HCT116 (cell line): ENCODE measurements around the gene CATSPER4.

Source experiments
- ATF3 ChIP-seq: IDR thresholded peaks from 2 replicates; pipeline ENCODE4 v1.6.1; 2012
- CEBPB ChIP-seq: IDR thresholded peaks from 2 replicates; pipeline ENCODE4 v1.6.1; 2012; ENCODE audit warnings: low read depth
- CTCF ChIP-seq, 3 experiments: fragments of 200-600 bp in 1 of 3; sonication (generic) in 1 of 3; IDR thresholded peaks in 2 of 3; conservative IDR thresholded peaks in 1 of 3; 2 replicates each; pipeline ENCODE4 v1.5.1; 2012 to 2017; ENCODE audit warnings: low read depth in 2 of 3, low read length in 2 of 3, antibody characterized with exemption in 1 of 3, borderline replicate concordance in 1 of 3, control low read depth in 1 of 3, mild to moderate bottlenecking in 1 of 3, mixed read lengths in 1 of 3, mixed run types in 1 of 3, moderate library complexity in 1 of 3; ENCODE audit not compliant: insufficient read depth in 1 of 3
- EZH2 ChIP-seq: fragments of 200-600 bp; sonication (generic); IDR thresholded peaks from 2 replicates; pipeline ENCODE4 v1.6.1; 2017; ENCODE audit warnings: antibody characterized with exemption, mixed run types
- EZH2phosphoT487 ChIP-seq: fragments of 200-600 bp; IDR thresholded peaks from 2 replicates; pipeline ENCODE4 v1.6.1; 2018; ENCODE audit warnings: antibody characterized with exemption, borderline replicate concordance
- JUND ChIP-seq: IDR thresholded peaks from 2 replicates; pipeline ENCODE4 v1.6.1; 2012
- POLR2A ChIP-seq: IDR thresholded peaks from 2 replicates; pipeline ENCODE4 v1.7.0; 2011; ENCODE audit warnings: borderline replicate concordance; ENCODE audit not compliant: insufficient read depth, insufficient read length; ENCODE audit errors: extremely low read depth
- POLR2AphosphoS5 ChIP-seq: IDR thresholded peaks from 2 replicates; pipeline ENCODE4 v1.6.1; 2011; ENCODE audit warnings: mild to moderate bottlenecking, low read depth, low read length, moderate library complexity
- SIN3A ChIP-seq: IDR thresholded peaks from 2 replicates; pipeline ENCODE4 v1.6.1; 2012; ENCODE audit warnings: low read depth
- YY1 ChIP-seq: IDR thresholded peaks from 2 replicates; pipeline ENCODE4 v1.6.1; 2011; ENCODE audit warnings: low read length, low read depth, moderate library complexity, mild to moderate bottlenecking; ENCODE audit not compliant: insufficient replicate concordance; ENCODE audit errors: extremely low read depth

GRCh38 chr1:26158271-26158907 lies 32.0 kb upstream of the CATSPER4 start:
- TF ChIP-seq JUND (no peak), CTCF (IDR thresholded peaks at IDR 0.05 in 2 of 3, conservative IDR thresholded peaks at IDR 0.05 in 1 of 3; ENCODE audit: borderline replicate concordance in 1 of 3, insufficient read depth in 1 of 3, low read depth in 2 of 3, low read length in 2 of 3) (no peak), ATF3 (no peak), EZH2 (no peak), CEBPB (no peak), EZH2phosphoT487 (no peak), SIN3A (no peak), POLR2AphosphoS5 (no peak), YY1 (no peak), POLR2A (no peak)
